GM12872 (cell line): ENCODE data around the gene TMEM134.

ENCODE experiments used
- CTCF ChIP-seq: IDR thresholded peaks from 3 replicates; pipeline ENCODE4 v1.5.1; 2011; ENCODE audit warnings: low read depth, mild to moderate bottlenecking, low read length, moderate library complexity; ENCODE audit not compliant: insufficient read depth

Gene TMEM134

GRCh38 chr11:67450796-67451657 is 18.0 kb downstream of the TMEM134 start:
- TF ChIP-seq CTCF: no peak

- TF ChIP-seq CTCF: no peak
These were observed 19.8 kb downstream of the TMEM134 start for GRCh38 chr11:67449116-67449844.

- TF ChIP-seq CTCF: no peak
These were observed 20.8 kb downstream of the TMEM134 start for GRCh38 chr11:67448220-67448609.

- no peak for TF ChIP-seq CTCF
These were observed 23.5 kb downstream of the TMEM134 start for GRCh38 chr11:67445515-67445914.

- no peak for TF ChIP-seq CTCF
These were observed 26.3 kb downstream of the TMEM134 start for GRCh38 chr11:67442504-67443404.

- TF ChIP-seq CTCF: no peak
These were observed 27.2 kb downstream of the TMEM134 start for GRCh38 chr11:67441731-67442351.

GRCh38 chr11:67441098-67441563 is 27.9 kb downstream of the TMEM134 start:
- no peak for TF ChIP-seq CTCF
